ENCODE data around the gene DDR1.
"Not testable (repeated sequence)": the region's sequence is repeated elsewhere in the genome, so short reads cannot be mapped to it uniquely, and the experiment has no call there.

DDR1 gene

GRCh38 chr6:30854285-30855040 is 29.9 kb upstream of the DDR1 start:
- DNase-seq (ENCODE audit: low read depth): no peak

- no peak for DNase-seq (ENCODE audit: low read depth)
Measured at GRCh38 chr6:30855429-30856075, 28.8 kb upstream of the DDR1 start.

- no peak for DNase-seq (ENCODE audit: low read depth)
Measured at GRCh38 chr6:30857112-30857511, 27.2 kb upstream of the DDR1 start.

GRCh38 chr6:30857549-30857948 is 26.8 kb upstream of the DDR1 start:
- no peak for DNase-seq (ENCODE audit: low read depth)

- DNase-seq (ENCODE audit: low read depth): not testable (repeated sequence)
Measured at GRCh38 chr6:30859726-30860125, 24.6 kb upstream of the DDR1 start.

- no peak for DNase-seq (ENCODE audit: low read depth)
Measured at GRCh38 chr6:30861257-30862048, 22.9 kb upstream of the DDR1 start.

- no peak for DNase-seq (ENCODE audit: low read depth)
Measured at GRCh38 chr6:30862156-30862875, 22.0 kb upstream of the DDR1 start.

GRCh38 chr6:30864325-30864724 is 20.0 kb upstream of the DDR1 start:
- no peak for DNase-seq (ENCODE audit: low read depth)

- not testable (repeated sequence) for DNase-seq (ENCODE audit: low read depth)
Measured at GRCh38 chr6:30869241-30869749, 15.0 kb upstream of the DDR1 start.

- no peak for DNase-seq (ENCODE audit: low read depth)
Measured at GRCh38 chr6:30870546-30870945, 13.8 kb upstream of the DDR1 start.

- no peak for DNase-seq (ENCODE audit: low read depth)
Measured at GRCh38 chr6:30871592-30872183, 12.6 kb upstream of the DDR1 start.

- DNase-seq (ENCODE audit: low read depth): no peak
Measured at GRCh38 chr6:30873137-30873640, 11.1 kb upstream of the DDR1 start.

GRCh38 chr6:30873795-30874194 is 10.5 kb upstream of the DDR1 start:
- not testable (repeated sequence) for DNase-seq (ENCODE audit: low read depth)

GRCh38 chr6:30875244-30876038 is 8.9 kb upstream of the DDR1 start:
- DNase-seq (ENCODE audit: low read depth): no peak

GRCh38 chr6:30876039-30876730 is 8.1 kb upstream of the DDR1 start:
- no peak for DNase-seq (ENCODE audit: low read depth)

- peak; percentile 34 for DNase-seq (ENCODE audit: low read depth)
Measured at GRCh38 chr6:30877419-30878262, 6.7 kb upstream of the DDR1 start.

GRCh38 chr6:30879684-30880427 is 4.5 kb upstream of the DDR1 start:
- DNase-seq (ENCODE audit: low read depth): no peak

GRCh38 chr6:30880698-30881252 is 3.5 kb upstream of the DDR1 start:
- DNase-seq (ENCODE audit: low read depth): no peak
